HL-60 (cell line): Measurements from ENCODE around the gene CNTNAP2.

ENCODE experiments used
- DNase-seq, 2 experiments: peaks; one replicate each; pipeline ENCODE4 v3.0.0-alpha.2; 2010 to 2020; ENCODE audit warnings: low read depth in 1 of 2, low spot score in 1 of 2
- H3K27ac ChIP-seq: fragments of 250-450 bp; sonication (Bioruptor Pico); replicated peaks from 2 replicates; pipeline ENCODE4 v1.5.1; 2020; ENCODE audit warnings: mild to moderate bottlenecking, moderate library complexity
- H3K27me3 ChIP-seq: fragments of 250-450 bp; sonication (Bioruptor Pico); 2 replicates; pipeline ENCODE4 v1.5.1; 2021; ENCODE audit warnings: mild to moderate bottlenecking, moderate library complexity; ENCODE audit not compliant: insufficient read depth, poor library complexity, severe bottlenecking
- H3K4me3 ChIP-seq: replicated peaks from 2 replicates; pipeline ENCODE4 v1.5.1; 2011; ENCODE audit warnings: mild to moderate bottlenecking, control low read depth, low read length; ENCODE audit not compliant: insufficient read depth
- CTCF ChIP-seq: IDR thresholded peaks from one replicate; pipeline ENCODE4 v1.5.1; 2011; ENCODE audit warnings: low read length, control low read depth, inconsistent platforms; ENCODE audit not compliant: insufficient read depth
- GABPA ChIP-seq: IDR thresholded peaks from 2 replicates; pipeline ENCODE4 v1.6.1; 2012; ENCODE audit warnings: low read depth
- POLR2AphosphoS5 ChIP-seq: IDR thresholded peaks from 2 replicates; pipeline ENCODE4 v1.6.1; 2012; ENCODE audit warnings: low read depth
- SPI1 ChIP-seq: IDR thresholded peaks from 2 replicates; pipeline ENCODE4 v1.6.1; 2012; ENCODE audit warnings: low read depth, mild to moderate bottlenecking, borderline replicate concordance
- TF ChIP-seq, protein P1 (sequence below): IDR thresholded peaks from 2 replicates; pipeline ENCODE4 v1.6.1; 2012; ENCODE audit warnings: low read depth; ENCODE audit not compliant: insufficient replicate concordance

Gene CNTNAP2

GRCh38 chr7:147465223-147465622 is 1348.6 kb downstream of the CNTNAP2 start:
- no peak overlapping the region for H3K27ac ChIP-seq
- TF ChIP-seq GABPA: no peak
- TF ChIP-seq POLR2AphosphoS5: no peak
- TF ChIP-seq SPI1: no peak
- no peak for TF ChIP-seq CTCF
- TF ChIP-seq, protein P1, sequence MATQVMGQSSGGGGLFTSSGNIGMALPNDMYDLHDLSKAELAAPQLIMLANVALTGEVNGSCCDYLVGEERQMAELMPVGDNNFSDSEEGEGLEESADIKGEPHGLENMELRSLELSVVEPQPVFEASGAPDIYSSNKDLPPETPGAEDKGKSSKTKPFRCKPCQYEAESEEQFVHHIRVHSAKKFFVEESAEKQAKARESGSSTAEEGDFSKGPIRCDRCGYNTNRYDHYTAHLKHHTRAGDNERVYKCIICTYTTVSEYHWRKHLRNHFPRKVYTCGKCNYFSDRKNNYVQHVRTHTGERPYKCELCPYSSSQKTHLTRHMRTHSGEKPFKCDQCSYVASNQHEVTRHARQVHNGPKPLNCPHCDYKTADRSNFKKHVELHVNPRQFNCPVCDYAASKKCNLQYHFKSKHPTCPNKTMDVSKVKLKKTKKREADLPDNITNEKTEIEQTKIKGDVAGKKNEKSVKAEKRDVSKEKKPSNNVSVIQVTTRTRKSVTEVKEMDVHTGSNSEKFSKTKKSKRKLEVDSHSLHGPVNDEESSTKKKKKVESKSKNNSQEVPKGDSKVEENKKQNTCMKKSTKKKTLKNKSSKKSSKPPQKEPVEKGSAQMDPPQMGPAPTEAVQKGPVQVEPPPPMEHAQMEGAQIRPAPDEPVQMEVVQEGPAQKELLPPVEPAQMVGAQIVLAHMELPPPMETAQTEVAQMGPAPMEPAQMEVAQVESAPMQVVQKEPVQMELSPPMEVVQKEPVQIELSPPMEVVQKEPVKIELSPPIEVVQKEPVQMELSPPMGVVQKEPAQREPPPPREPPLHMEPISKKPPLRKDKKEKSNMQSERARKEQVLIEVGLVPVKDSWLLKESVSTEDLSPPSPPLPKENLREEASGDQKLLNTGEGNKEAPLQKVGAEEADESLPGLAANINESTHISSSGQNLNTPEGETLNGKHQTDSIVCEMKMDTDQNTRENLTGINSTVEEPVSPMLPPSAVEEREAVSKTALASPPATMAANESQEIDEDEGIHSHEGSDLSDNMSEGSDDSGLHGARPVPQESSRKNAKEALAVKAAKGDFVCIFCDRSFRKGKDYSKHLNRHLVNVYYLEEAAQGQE: no peak
- H3K4me3 ChIP-seq: no peak overlapping the region
- H3K27me3 ChIP-seq: no peaks in the 10 kb centered on the region
- no peak for DNase-seq

DNA sequence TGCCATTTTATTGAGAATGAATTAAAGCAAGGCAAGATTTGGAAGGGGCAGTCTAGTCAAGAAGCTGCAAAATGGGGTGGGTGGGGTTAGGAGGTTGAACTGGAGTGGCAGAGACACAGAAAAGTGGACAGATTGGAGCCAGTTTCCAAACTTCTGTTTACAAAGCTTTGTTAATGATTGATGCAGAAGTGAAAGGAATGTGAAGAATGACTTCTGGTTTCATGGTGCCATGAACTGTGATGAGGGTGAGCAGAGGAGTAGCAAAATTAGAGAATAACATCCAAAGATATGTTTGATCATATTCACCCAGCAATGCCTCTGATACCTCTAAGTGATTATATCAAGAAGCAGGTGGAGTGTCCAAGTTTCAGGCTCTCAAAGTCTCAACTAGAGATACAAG is 1356.0 kb downstream of the CNTNAP2 start:
- no peak overlapping the region for H3K27ac ChIP-seq
- no peaks in the 10 kb centered on the region for H3K27me3 ChIP-seq
- no peak overlapping the region for H3K4me3 ChIP-seq
- no peak for DNase-seq
- TF ChIP-seq POLR2AphosphoS5: no peak
- no peak for TF ChIP-seq CTCF
- TF ChIP-seq, protein P1: no peak
- no peak for TF ChIP-seq GABPA
- TF ChIP-seq SPI1: no peak

- H3K27ac ChIP-seq: no peak overlapping the region
- no peaks in the 10 kb centered on the region for H3K27me3 ChIP-seq
- TF ChIP-seq SPI1: no peak
- TF ChIP-seq, protein P1: no peak
- TF ChIP-seq GABPA: no peak
- TF ChIP-seq POLR2AphosphoS5: no peak
- TF ChIP-seq CTCF: no peak
- no peak for DNase-seq
- H3K4me3 ChIP-seq: no peak overlapping the region
Measured at GRCh38 chr7:147474862-147475261, 1358.3 kb downstream of the CNTNAP2 start.
